IMR-90 (cell line): Measurements from ENCODE around the gene MCL1. TPM values are rescaled to one million over a fixed set of nuclear protein-coding genes. Genes with fewer than 3 reads are reported as not detected.
"Not testable (repeated sequence)": the region's sequence is repeated elsewhere in the genome, so short reads cannot be mapped to it uniquely, and the experiment has no call there.

Experiments used
- ATAC-seq: fragments of 200-7000 bp; cut with Tn5 transposase; 2 replicates; pipeline ENCODE4 v1.9.1; 2020; ENCODE audit warnings: low read depth, mild to moderate bottlenecking, moderate library complexity
- BruUV-seq: library from RNA; stranded (reverse); fragments of 400-500 nt; replicated peaks from 2 replicates; lab custom pipeline; 2021; lab: Mats Ljungman, UMichigan
- CTCF ChIA-PET: fragments of 300-600 bp; formaldehyde crosslinking; extraction: SDS; loops from one replicate; lab custom pipeline; 2021; ENCODE audit warnings: antibody characterized with exemption; lab: Yijun Ruan, JAX
- POLR2A ChIA-PET: fragments of 300-600 bp; sonication (Branson Sonifier 250); formaldehyde crosslinking; loops from one replicate; lab custom pipeline; 2022; ENCODE audit warnings: antibody characterized with exemption; ENCODE audit not compliant: unreplicated experiment; lab: Charles Lee
- DNase-seq: peaks from one replicate; pipeline ENCODE4 v3.0.0; 2013
- H2AFZ ChIP-seq: replicated peaks from 2 replicates; pipeline ENCODE3; 2013; ENCODE audit warnings: low read length, mild to moderate bottlenecking; ENCODE audit not compliant: poor library complexity
- H2AK5ac ChIP-seq: 2 replicates; pipeline ENCODE4 v1.6.1; 2013; ENCODE audit warnings: low read depth, low read length, inconsistent platforms
- H2AK9ac ChIP-seq: replicated peaks from 2 replicates; pipeline ENCODE3; 2013; ENCODE audit warnings: mild to moderate bottlenecking, low read depth, low read length, moderate library complexity; ENCODE audit not compliant: poor library complexity
- H2BK120ac ChIP-seq: 2 replicates; pipeline ENCODE4 v1.6.1; 2013; ENCODE audit warnings: low read depth, low read length, inconsistent platforms
- H2BK15ac ChIP-seq: 3 replicates; pipeline ENCODE4 v1.6.1; 2013; ENCODE audit warnings: low read depth, low read length, inconsistent platforms
- H2BK20ac ChIP-seq: 2 replicates; pipeline ENCODE4 v1.6.1; 2013; ENCODE audit warnings: low read depth, mild to moderate bottlenecking, inconsistent platforms, low read length, moderate library complexity
- H2BK5ac ChIP-seq: 2 replicates; pipeline ENCODE4 v1.6.1; 2013; ENCODE audit warnings: mild to moderate bottlenecking, low read depth, low read length, inconsistent platforms; ENCODE audit not compliant: poor library complexity, severe bottlenecking
- H3K14ac ChIP-seq: replicated peaks from 2 replicates; pipeline ENCODE4 v1.6.1; 2013; ENCODE audit warnings: low read depth, low read length, inconsistent platforms
- H3K18ac ChIP-seq: 2 replicates; pipeline ENCODE4 v1.6.1; 2013; ENCODE audit warnings: low read depth, low read length, control low read depth
- H3K23ac ChIP-seq: 2 replicates; pipeline ENCODE4 v1.6.1; 2013; ENCODE audit warnings: low read depth, low read length, inconsistent platforms
- H3K27ac ChIP-seq: 2 replicates; pipeline ENCODE4 v1.5.1; 2013; ENCODE audit warnings: mild to moderate bottlenecking, control low read depth, low read length; ENCODE audit not compliant: insufficient read depth
- H3K27me3 ChIP-seq: 2 replicates; pipeline ENCODE4 v1.6.1; 2013; ENCODE audit warnings: low read length; ENCODE audit not compliant: control insufficient read depth, insufficient read depth
- H3K36me3 ChIP-seq: 2 replicates; pipeline ENCODE4 v1.6.1; 2013; ENCODE audit warnings: low read length, mixed read lengths; ENCODE audit not compliant: control insufficient read depth, insufficient read depth
- H3K4ac ChIP-seq: 2 replicates; pipeline ENCODE4 v1.6.1; 2013; ENCODE audit warnings: low read depth, low read length, inconsistent platforms
- H3K4me1 ChIP-seq: 2 replicates; pipeline ENCODE4 v1.6.1; 2013; ENCODE audit warnings: low read length, mixed read lengths; ENCODE audit not compliant: control insufficient read depth, insufficient read depth
- H3K4me2 ChIP-seq: 2 replicates; pipeline ENCODE4 v1.6.1; 2013; ENCODE audit warnings: low read depth, mild to moderate bottlenecking, control low read depth, low read length, moderate library complexity
- H3K4me3 ChIP-seq: 2 replicates; pipeline ENCODE4 v1.5.1; 2013; ENCODE audit warnings: low read depth, mild to moderate bottlenecking, control low read depth, low read length, moderate library complexity; ENCODE audit not compliant: insufficient read depth
- H3K56ac ChIP-seq: 2 replicates; pipeline ENCODE4 v1.6.1; 2013; ENCODE audit warnings: low read length, inconsistent platforms; ENCODE audit not compliant: insufficient read depth; ENCODE audit errors: extremely low read depth
- H3K79me1 ChIP-seq, 2 experiments: 2 replicates each; pipeline ENCODE4 v1.6.1; 2013; ENCODE audit warnings: low read length in 2 of 2, inconsistent platforms in 1 of 2, low read depth in 1 of 2
- H3K9ac ChIP-seq: 2 replicates; pipeline ENCODE4 v1.6.1; 2013; ENCODE audit warnings: low read depth, low read length, control low read depth
- H3K9me1 ChIP-seq: 2 replicates; pipeline ENCODE4 v1.6.1; 2013; ENCODE audit warnings: low read length, inconsistent platforms; ENCODE audit not compliant: insufficient read depth
- H3K9me3 ChIP-seq: 2 replicates; pipeline ENCODE4 v1.6.1; 2013; ENCODE audit warnings: low read length; ENCODE audit not compliant: control insufficient read depth, insufficient read depth
- H4K20me1 ChIP-seq: 2 replicates; pipeline ENCODE4 v1.6.1; 2013; ENCODE audit warnings: low read length, inconsistent platforms; ENCODE audit not compliant: insufficient read depth
- H4K5ac ChIP-seq: 2 replicates; pipeline ENCODE4 v1.6.1; 2013; ENCODE audit warnings: mild to moderate bottlenecking, low read depth, low read length, control low read depth
- H4K8ac ChIP-seq, 2 experiments: 2 replicates each; pipeline ENCODE4 v1.6.1; 2013; ENCODE audit warnings: low read depth in 2 of 2, low read length in 2 of 2, control low read depth in 1 of 2, inconsistent platforms in 1 of 2
- H4K91ac ChIP-seq: 2 replicates; pipeline ENCODE4 v1.6.1; 2013; ENCODE audit warnings: low read depth, low read length, inconsistent platforms; ENCODE audit not compliant: insufficient read depth
- WGBS, 2 experiments: methylation state at CpG; one replicate each; pipeline versions ENCODE4 v1.1.5 to v1.1.7; 2013; ENCODE audit warnings: missing lambda C conversion rate in 2 of 2; ENCODE audit not compliant: insufficient read length in 1 of 2; ENCODE audit errors: extremely low coverage in 2 of 2; 5-methylcytosine and 5-hydroxymethylcytosine counted together
- dilution Hi-C: fragments of 300-500 bp; cut with HindIII; formaldehyde crosslinking; loops from one replicate; pipeline ENCODE4 v1.14.3; 2018; ENCODE audit warnings: low sequenced_read_pairs; ENCODE audit not compliant: unreplicated experiment
- in situ Hi-C: fragments of 300-500 bp; cut with MboI; formaldehyde crosslinking; loops from 3 replicates; pipeline ENCODE4 v1.14.3; 2019; ENCODE audit warnings: low sequenced_read_pairs, inconsistent platforms, mixed read lengths
- intact Hi-C: fragments of 100-400 bp; cut with micrococcal nuclease; formaldehyde crosslinking; loops from 2 replicates; pipeline ENCODE4 v1.10.0; 2022
- polyA plus RNA-seq, 3 experiments: library from polyadenylated mRNA; depleted of rRNA; stranded (reverse); fragments of >200 nt; gene quantifications; 2 replicates each; pipeline ENCODE4 v1.2.3, GENCODE V29; 2012; ENCODE audit warnings: low replicate concordance in 1 of 3
- total RNA-seq: library from RNA; depleted of rRNA; stranded (reverse); fragments of >200 nt; gene quantifications from 2 replicates; pipeline ENCODE4 v1.2.3, GENCODE V29; 2012

The MCL1 gene
- total and polyA plus RNA-seq, 2 of the 4 experiments (the other 2 are of a cell fraction), result 79.5 to 142 TPM

GRCh38 chr1:150598346-150598745 is 18.9 kb upstream of the MCL1 start:
- H2AK5ac ChIP-seq, H4K91ac ChIP-seq, H4K8ac ChIP-seq, H3K18ac ChIP-seq, H3K23ac ChIP-seq, H2BK15ac ChIP-seq, H4K20me1 ChIP-seq, dilution Hi-C loops, H3K9me3 ChIP-seq, H2AK9ac ChIP-seq, H3K4me1 ChIP-seq, H3K36me3 ChIP-seq, H3K9me1 ChIP-seq, H3K14ac ChIP-seq, ATAC-seq, H4K5ac ChIP-seq, H3K4me2 ChIP-seq, in situ Hi-C loops, intact Hi-C loops, H3K27ac ChIP-seq, DNase-seq, H2BK5ac ChIP-seq, H2BK20ac ChIP-seq, BruUV-seq, H2AFZ ChIP-seq, H3K4ac ChIP-seq, H2BK120ac ChIP-seq, H3K4me3 ChIP-seq, H3K27me3 ChIP-seq, H3K9ac ChIP-seq, H3K56ac ChIP-seq: not testable (repeated sequence)
- POLR2A ChIA-PET, result interaction anchor here (0.6 kb wide), 1 partner anchor 370 kb away, joined by 3 read pairs; no protein-coding TSS in a partner anchor
- peaks cover 3 to 19% of the 10 kb centered on the region in 2 experiments for H3K79me1 ChIP-seq
- CTCF ChIA-PET, result interaction anchor here (1.1 kb wide), 1 partner anchor 18 kb away, joined by 5 read pairs; no protein-coding TSS in a partner anchor
- WGBS, 2 experiments, result no CpG with 5 or more reads among the region's 4 CpGs
